GM23338 (cell line): ENCODE measurements around the gene TMSB15B. TPM values are rescaled to one million over a fixed set of nuclear protein-coding genes. Genes with fewer than 3 reads are reported as not detected.

Source experiments
- ATAC-seq: fragments of 200-7000 bp; cut with Tn5 transposase; 3 replicates; pipeline ENCODE4 v1.9.1; 2020
- DNase-seq: peaks from one replicate; pipeline ENCODE4 v3.0.0-alpha.2; 2015; ENCODE audit warnings: low spot score
- H2AFZ ChIP-seq: fragments of 200-600 bp; sonication (generic); 2 replicates; pipeline ENCODE4 v1.8.0; 2016; ENCODE audit warnings: antibody characterized with exemption, mild to moderate bottlenecking, moderate library complexity
- H3F3A ChIP-seq: fragments of 200-600 bp; sonication (generic); replicated peaks from 2 replicates; pipeline ENCODE4 v1.8.0; 2017; ENCODE audit warnings: antibody characterized with exemption, mixed run types, low read depth
- H3K27ac ChIP-seq: fragments of 200-600 bp; sonication (generic); 2 replicates; pipeline ENCODE4 v1.6.1; 2016; ENCODE audit warnings: low read depth
- H3K27me3 ChIP-seq: fragments of 200-600 bp; sonication (generic); 2 replicates; pipeline ENCODE4 v1.8.0; 2016; ENCODE audit warnings: mild to moderate bottlenecking, mixed run types, moderate library complexity; ENCODE audit not compliant: insufficient read depth
- H3K36me3 ChIP-seq: fragments of 200-600 bp; sonication (generic); 2 replicates; pipeline ENCODE4 v1.8.0; 2016; ENCODE audit warnings: mild to moderate bottlenecking; ENCODE audit not compliant: insufficient read depth
- H3K4me1 ChIP-seq: fragments of 200-600 bp; sonication (generic); 2 replicates; pipeline ENCODE4 v1.8.0; 2016; ENCODE audit warnings: mild to moderate bottlenecking, moderate library complexity; ENCODE audit not compliant: insufficient read depth
- H3K4me2 ChIP-seq: fragments of 200-600 bp; sonication (generic); 2 replicates; pipeline ENCODE4 v1.7.1; 2017; ENCODE audit warnings: mixed run types
- H3K4me3 ChIP-seq: fragments of 200-600 bp; sonication (generic); 2 replicates; pipeline ENCODE4 v1.6.1; 2016; ENCODE audit warnings: mixed run types
- H3K79me2 ChIP-seq: fragments of 200-600 bp; sonication (generic); replicated peaks from 2 replicates; pipeline ENCODE4 v1.8.0; 2017; ENCODE audit warnings: mild to moderate bottlenecking; ENCODE audit not compliant: insufficient read depth
- H3K9me2 ChIP-seq: fragments of 200-600 bp; sonication (generic); 2 replicates; pipeline ENCODE4 v1.8.0; 2017; ENCODE audit not compliant: insufficient read depth
- H4K20me1 ChIP-seq: fragments of 200-600 bp; sonication (generic); replicated peaks from 2 replicates; pipeline ENCODE4 v1.8.0; 2017; ENCODE audit warnings: mild to moderate bottlenecking; ENCODE audit not compliant: insufficient read depth
- H3K27ac Mint-ChIP-seq: 2 replicates; pipeline ENCODE4 v1.8.0; 2020; ENCODE audit warnings: inconsistent platforms, mild to moderate bottlenecking, moderate library complexity, mixed read lengths
- H3K27me3 Mint-ChIP-seq: 3 replicates; pipeline ENCODE4 v1.8.0; 2022; ENCODE audit warnings: low read depth, mild to moderate bottlenecking, moderate library complexity, mixed read lengths, inconsistent platforms; ENCODE audit not compliant: insufficient read depth, poor library complexity
- H3K36me3 Mint-ChIP-seq: 3 replicates; pipeline ENCODE4 v1.8.0; 2021; ENCODE audit warnings: low read depth, mild to moderate bottlenecking, inconsistent platforms, moderate library complexity, mixed read lengths
- H3K4me1 Mint-ChIP-seq: 3 replicates; pipeline ENCODE4 v1.8.0; 2020; ENCODE audit warnings: mild to moderate bottlenecking, inconsistent platforms, mixed read lengths
- H3K4me3 Mint-ChIP-seq: 3 replicates; pipeline ENCODE4 v1.8.0; 2021; ENCODE audit warnings: moderate library complexity, mild to moderate bottlenecking, inconsistent platforms, mixed read lengths
- H3K9me3 Mint-ChIP-seq: 3 replicates; pipeline ENCODE4 v1.8.0; 2020; ENCODE audit warnings: moderate library complexity, mild to moderate bottlenecking, inconsistent platforms, mixed read lengths
- CREB1 ChIP-seq: fragments of 250-450 bp; sonication (Bioruptor Pico); IDR thresholded peaks from 2 replicates; pipeline ENCODE4 v1.5.0; 2020; ENCODE audit warnings: low read depth, mild to moderate bottlenecking, moderate library complexity
- EZH2 ChIP-seq: fragments of 200-600 bp; sonication (generic); IDR thresholded peaks from one replicate; pipeline ENCODE4 v1.8.0; 2017; ENCODE audit warnings: antibody characterized with exemption, mild to moderate bottlenecking, low read depth; ENCODE audit not compliant: unreplicated experiment
- JUNB ChIP-seq: IDR thresholded peaks from one replicate; pipeline ENCODE4 v1.6.1; 2016; ENCODE audit warnings: antibody characterized with exemption; ENCODE audit not compliant: unreplicated experiment
- NANOG ChIP-seq: IDR thresholded peaks from 2 replicates; pipeline ENCODE4 v1.6.1; 2016; ENCODE audit warnings: antibody characterized with exemption, borderline replicate concordance
- POLR2AphosphoS5 ChIP-seq: IDR thresholded peaks from 2 replicates; pipeline ENCODE4 v1.6.1; 2016; ENCODE audit warnings: antibody characterized with exemption, low read depth
- REST ChIP-seq: IDR thresholded peaks from one replicate; pipeline ENCODE4 v1.6.1; 2018; ENCODE audit warnings: antibody characterized with exemption; ENCODE audit not compliant: unreplicated experiment
- ZNF114 ChIP-seq: fragments of 250-450 bp; sonication (Bioruptor Pico); IDR thresholded peaks from 2 replicates; pipeline ENCODE4 v1.5.0; 2020; ENCODE audit warnings: mild to moderate bottlenecking, moderate library complexity
- ZNF331 ChIP-seq: fragments of 250-450 bp; sonication (Bioruptor Pico); IDR thresholded peaks from 2 replicates; pipeline ENCODE4 v1.5.0; 2020; ENCODE audit warnings: low read depth, mild to moderate bottlenecking, moderate library complexity
- polyA plus RNA-seq: library from polyadenylated mRNA; unstranded; fragments of >200 nt; fragmentation: Nextera tagmentation; extraction: Ambion mirVana; gene quantifications from 2 replicates; pipeline ENCODE4 v1.2.1, GENCODE V29; 2016
- total RNA-seq: library from RNA; depleted of rRNA; stranded (reverse); fragments of >200 nt; shearing (Covaris generic); gene quantifications from 2 replicates; pipeline ENCODE4 v1.2.3, GENCODE V29; 2014
- TF ChIP-seq, protein P1 (sequence below), 2 experiments: fragments of 200-600 bp in 1 of 2; sonication (generic) in 1 of 2; conservative IDR thresholded peaks; 2 replicates each; pipeline versions ENCODE4 v1.5.1 to v1.6.1; 2016 to 2017; ENCODE audit warnings: antibody characterized with exemption in 2 of 2, low read depth in 2 of 2, mild to moderate bottlenecking in 2 of 2, moderate library complexity in 1 of 2
- TF ChIP-seq, protein P2 (sequence below): IDR thresholded peaks from 2 replicates; pipeline ENCODE4 v1.6.1; 2016; ENCODE audit warnings: antibody characterized with exemption

Gene TMSB15B
- total and polyA plus RNA-seq, 2 experiments from 2014 or later = 14.3 to 35.3 TPM

GRCh38 chrX:103927030-103927429 lies 35.4 kb upstream of the TMSB15B start:
- Histone ChIP-seq H3K9me2 (no peaks in the 10 kb centered on the region), H3K79me2 (no peaks in the 10 kb centered on the region), H3K27me3 (no peaks in the 10 kb centered on the region), H2AFZ (no peak overlapping the region), H3K4me1 (no peaks in the 10 kb centered on the region), H4K20me1 (no peaks in the 10 kb centered on the region), H3K4me2 (no peak overlapping the region), H3K27ac (no peak overlapping the region), H3F3A (no peaks in the 10 kb centered on the region), H3K4me3 (no peak overlapping the region), H3K36me3 (no peaks in the 10 kb centered on the region)
- DNase-seq = no peak
- ATAC-seq = no peak
- H3K4me1 Mint-ChIP-seq = 0 out of 3 replicates have a peak, but pooled peaks cover 3% of the 10 kb centered on the region
- H3K27me3 Mint-ChIP-seq = peaks cover 2% of the 10 kb centered on the region
- H3K36me3 Mint-ChIP-seq = no peaks in the 10 kb centered on the region
- H3K4me3 Mint-ChIP-seq = no peak overlapping the region
- no peak overlapping the region for H3K27ac Mint-ChIP-seq
- no peak for TF ChIP-seq CREB1
- TF ChIP-seq ZNF331 (CRISPR knock-in tag) = no peak
- TF ChIP-seq POLR2AphosphoS5 = no peak
- no peak for TF ChIP-seq JUNB
- no peaks in the 10 kb centered on the region for H3K9me3 Mint-ChIP-seq

DNA sequence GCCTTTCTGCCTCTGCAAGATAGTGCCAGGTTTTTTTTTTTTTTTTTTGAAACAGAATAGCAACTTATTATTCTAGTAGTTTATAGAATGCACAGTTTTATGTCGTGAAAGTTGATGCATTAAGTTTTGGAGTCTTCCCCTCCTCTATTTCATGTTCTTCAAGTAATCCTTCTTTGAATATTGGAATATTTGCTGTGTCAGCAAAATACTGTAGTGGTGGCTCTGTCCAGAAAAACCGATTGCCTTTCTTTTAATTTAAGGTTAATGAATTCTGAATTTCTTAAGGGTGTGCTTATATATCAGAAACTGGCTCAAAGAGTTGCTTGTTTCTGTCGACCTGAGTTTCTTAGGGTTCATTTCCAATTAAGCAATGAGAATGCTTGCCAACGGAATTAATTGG lies 34.8 kb upstream of the TMSB15B start:
- Histone ChIP-seq H3K4me2 (no peak overlapping the region), H4K20me1 (no peaks in the 10 kb centered on the region), H3K4me1 (no peaks in the 10 kb centered on the region), H3F3A (no peaks in the 10 kb centered on the region), H2AFZ (no peak overlapping the region), H3K27ac (no peak overlapping the region), H3K27me3 (no peaks in the 10 kb centered on the region), H3K36me3 (no peaks in the 10 kb centered on the region), H3K9me2 (no peaks in the 10 kb centered on the region), H3K4me3 (no peak overlapping the region), H3K79me2 (no peaks in the 10 kb centered on the region)
- H3K27ac Mint-ChIP-seq = no peak overlapping the region
- 0 out of 3 replicates have a peak, but pooled peaks cover 3% of the 10 kb centered on the region for H3K4me1 Mint-ChIP-seq
- TF ChIP-seq ZNF331 (CRISPR knock-in tag) (no peak), POLR2AphosphoS5 (no peak), CREB1 (no peak), EZH2 (no peak), ZNF114 (no peak)
- TF ChIP-seq, protein P1, sequence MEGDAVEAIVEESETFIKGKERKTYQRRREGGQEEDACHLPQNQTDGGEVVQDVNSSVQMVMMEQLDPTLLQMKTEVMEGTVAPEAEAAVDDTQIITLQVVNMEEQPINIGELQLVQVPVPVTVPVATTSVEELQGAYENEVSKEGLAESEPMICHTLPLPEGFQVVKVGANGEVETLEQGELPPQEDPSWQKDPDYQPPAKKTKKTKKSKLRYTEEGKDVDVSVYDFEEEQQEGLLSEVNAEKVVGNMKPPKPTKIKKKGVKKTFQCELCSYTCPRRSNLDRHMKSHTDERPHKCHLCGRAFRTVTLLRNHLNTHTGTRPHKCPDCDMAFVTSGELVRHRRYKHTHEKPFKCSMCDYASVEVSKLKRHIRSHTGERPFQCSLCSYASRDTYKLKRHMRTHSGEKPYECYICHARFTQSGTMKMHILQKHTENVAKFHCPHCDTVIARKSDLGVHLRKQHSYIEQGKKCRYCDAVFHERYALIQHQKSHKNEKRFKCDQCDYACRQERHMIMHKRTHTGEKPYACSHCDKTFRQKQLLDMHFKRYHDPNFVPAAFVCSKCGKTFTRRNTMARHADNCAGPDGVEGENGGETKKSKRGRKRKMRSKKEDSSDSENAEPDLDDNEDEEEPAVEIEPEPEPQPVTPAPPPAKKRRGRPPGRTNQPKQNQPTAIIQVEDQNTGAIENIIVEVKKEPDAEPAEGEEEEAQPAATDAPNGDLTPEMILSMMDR (conservative IDR thresholded peaks at IDR 0.05; ENCODE audit: low read depth in 2 of 2) = no peak
- TF ChIP-seq, protein P2, sequence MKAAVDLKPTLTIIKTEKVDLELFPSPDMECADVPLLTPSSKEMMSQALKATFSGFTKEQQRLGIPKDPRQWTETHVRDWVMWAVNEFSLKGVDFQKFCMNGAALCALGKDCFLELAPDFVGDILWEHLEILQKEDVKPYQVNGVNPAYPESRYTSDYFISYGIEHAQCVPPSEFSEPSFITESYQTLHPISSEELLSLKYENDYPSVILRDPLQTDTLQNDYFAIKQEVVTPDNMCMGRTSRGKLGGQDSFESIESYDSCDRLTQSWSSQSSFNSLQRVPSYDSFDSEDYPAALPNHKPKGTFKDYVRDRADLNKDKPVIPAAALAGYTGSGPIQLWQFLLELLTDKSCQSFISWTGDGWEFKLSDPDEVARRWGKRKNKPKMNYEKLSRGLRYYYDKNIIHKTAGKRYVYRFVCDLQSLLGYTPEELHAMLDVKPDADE = no peak
- no peak overlapping the region for H3K4me3 Mint-ChIP-seq
- peaks cover 2% of the 10 kb centered on the region for H3K27me3 Mint-ChIP-seq
- H3K9me3 Mint-ChIP-seq = no peaks in the 10 kb centered on the region
- ATAC-seq = no peak
- H3K36me3 Mint-ChIP-seq = no peaks in the 10 kb centered on the region
- DNase-seq = no peak

GRCh38 chrX:103932133-103932532 lies 30.3 kb upstream of the TMSB15B start:
- H3K27me3 ChIP-seq = no peaks in the 10 kb centered on the region
- H2AFZ ChIP-seq = no peak overlapping the region
- no peaks in the 10 kb centered on the region for H3F3A ChIP-seq
- Mint-ChIP-seq H3K27me3 (peaks cover 1% of the 10 kb centered on the region), H3K4me1 (no peaks in the 10 kb centered on the region), H3K36me3 (no peaks in the 10 kb centered on the region), H3K4me3 (no peak overlapping the region), H3K9me3 (no peaks in the 10 kb centered on the region), H3K27ac (no peak overlapping the region)
- no peaks in the 10 kb centered on the region for H3K36me3 ChIP-seq
- no peaks in the 10 kb centered on the region for H4K20me1 ChIP-seq
- no peak overlapping the region for H3K4me3 ChIP-seq
- H3K9me2 ChIP-seq = no peaks in the 10 kb centered on the region
- H3K4me1 ChIP-seq = no peaks in the 10 kb centered on the region
- H3K4me2 ChIP-seq = no peak overlapping the region
- DNase-seq = no peak
- H3K27ac ChIP-seq = no peak overlapping the region
- ATAC-seq = no peak
- no peaks in the 10 kb centered on the region for H3K79me2 ChIP-seq
- TF ChIP-seq ZNF331 (CRISPR knock-in tag) = no peak
- no peak for TF ChIP-seq REST
- no peak for TF ChIP-seq ZNF114
- no peak for TF ChIP-seq POLR2AphosphoS5
- TF ChIP-seq CREB1 = no peak
- TF ChIP-seq NANOG = no peak
- no peak for TF ChIP-seq EZH2
- TF ChIP-seq, protein P2 = no peak
